GM19452 (cell line): ENCODE results near the gene WIZ.
A peak's percentile ranks its signal among the peaks of the same experiment; 100 is the strongest.

Experiments
- ATAC-seq: cut with Tn5 transposase; IDR thresholded peaks from one replicate; pipeline ENCODE4 v1.9.1; 2021; ENCODE audit not compliant: unreplicated experiment

The WIZ gene

GRCh38 chr19:15430526-15431120, 19.1 kb downstream of the WIZ start:
- ATAC-seq = no peak

GRCh38 chr19:15429825-15430467, 19.8 kb downstream of the WIZ start:
- ATAC-seq = no peak

DNA sequence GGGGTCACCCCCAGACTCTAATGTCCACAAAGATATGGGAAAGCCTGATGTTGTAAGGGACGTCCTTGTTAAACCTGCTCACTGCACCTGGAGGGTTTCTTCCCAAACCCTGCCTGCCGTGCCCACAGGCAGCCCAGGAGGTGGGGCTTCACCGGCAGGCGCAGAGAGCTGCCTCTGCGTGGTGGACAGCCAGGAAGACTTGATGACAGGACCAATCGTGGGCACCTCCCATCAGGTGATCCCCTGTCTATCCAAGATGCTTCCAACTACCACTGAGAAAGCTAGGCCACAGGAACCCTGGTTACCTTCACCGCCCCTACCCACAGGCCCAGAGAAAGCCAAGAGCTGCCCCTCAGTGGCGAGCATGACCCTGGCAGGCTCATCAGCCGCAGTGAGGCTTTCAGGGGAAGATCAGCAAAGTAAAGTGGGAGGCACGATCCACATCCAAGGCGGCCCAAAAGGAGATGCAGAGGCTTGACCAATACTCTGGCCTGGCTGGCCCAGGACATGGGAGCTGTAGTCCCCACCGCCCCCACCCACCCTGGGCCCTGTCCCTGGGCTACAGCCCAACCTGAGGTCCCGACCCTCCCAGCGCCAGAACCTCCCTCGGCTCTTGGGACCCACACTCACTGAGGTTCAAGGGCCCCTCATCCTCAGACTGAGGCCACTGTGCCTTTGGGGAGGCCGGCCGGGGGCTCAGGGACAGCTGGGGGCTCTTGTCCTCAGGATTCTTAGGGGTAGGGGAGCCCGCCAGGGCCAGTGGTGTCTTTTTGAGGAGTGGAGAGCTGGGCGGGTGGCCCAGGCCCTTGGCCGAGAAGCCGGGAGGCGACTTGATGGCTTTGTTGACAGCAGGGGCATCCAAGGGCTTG, 20.6 kb downstream of the WIZ start:
- no peak for ATAC-seq

- ATAC-seq = no peak
Observed at GRCh38 chr19:15427991-15428471, 21.7 kb downstream of the WIZ start.

- ATAC-seq = no peak
Observed at GRCh38 chr19:15427350-15427700, 22.4 kb downstream of the WIZ start.

- ATAC-seq = no peak
Observed at GRCh38 chr19:15426485-15427349, 23.0 kb downstream of the WIZ start.

- ATAC-seq = no peak
Observed at GRCh38 chr19:15425321-15425950, 24.3 kb downstream of the WIZ start.

DNA sequence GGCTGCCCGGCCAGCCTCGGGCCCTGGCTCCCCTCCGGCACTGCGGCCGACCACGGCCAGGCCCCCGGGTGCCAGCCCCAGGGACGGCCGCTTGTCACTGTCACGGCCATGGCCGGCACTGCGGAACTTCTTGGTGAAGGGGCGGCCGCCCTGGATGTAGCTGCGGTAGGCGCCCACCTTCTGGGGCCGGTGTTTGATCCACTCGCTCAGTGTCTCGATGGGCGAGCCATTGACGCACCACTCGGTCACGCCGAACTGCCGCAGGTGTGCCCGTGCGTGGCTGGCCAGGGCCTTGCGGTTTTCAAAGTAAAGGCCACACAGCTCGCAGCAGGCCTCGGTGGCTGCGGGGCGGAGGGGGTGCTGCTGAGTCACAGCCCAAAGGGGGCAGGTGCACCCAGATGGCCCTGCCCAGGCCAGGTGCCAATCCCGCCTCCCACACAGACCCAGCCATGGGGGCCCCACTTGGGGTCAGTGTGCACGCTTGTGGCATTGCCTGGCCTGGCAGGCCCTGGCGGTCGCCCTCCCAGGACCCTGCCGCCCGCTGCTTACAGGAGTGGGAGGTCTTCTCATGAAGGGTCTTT, 25.0 kb downstream of the WIZ start:
- ATAC-seq = no peak

- ATAC-seq = no peak
Observed at GRCh38 chr19:15424121-15424520, 25.6 kb downstream of the WIZ start.

DNA sequence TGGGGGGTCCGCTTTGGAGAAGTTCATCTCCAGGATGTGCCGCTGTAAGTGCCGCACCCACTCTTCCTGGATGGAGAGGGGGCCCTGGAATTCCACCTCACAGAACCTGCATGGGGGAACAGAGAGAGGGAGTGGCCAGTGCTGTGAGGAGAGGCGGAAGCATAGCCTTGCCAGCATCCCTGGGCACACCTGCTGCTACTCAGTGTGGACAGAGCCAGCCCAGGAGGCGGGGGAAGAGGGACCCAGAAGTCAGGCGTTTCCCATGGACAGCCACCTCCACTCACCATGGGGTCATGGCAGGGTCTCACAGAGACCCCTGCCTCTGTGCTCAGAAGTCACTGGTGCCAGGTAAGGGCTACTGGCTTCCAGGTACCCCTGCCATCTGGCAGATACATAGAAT, 26.6 kb downstream of the WIZ start:
- ATAC-seq = no peak

- no peak for ATAC-seq
Observed at GRCh38 chr19:15422296-15423075, 27.3 kb downstream of the WIZ start.

DNA sequence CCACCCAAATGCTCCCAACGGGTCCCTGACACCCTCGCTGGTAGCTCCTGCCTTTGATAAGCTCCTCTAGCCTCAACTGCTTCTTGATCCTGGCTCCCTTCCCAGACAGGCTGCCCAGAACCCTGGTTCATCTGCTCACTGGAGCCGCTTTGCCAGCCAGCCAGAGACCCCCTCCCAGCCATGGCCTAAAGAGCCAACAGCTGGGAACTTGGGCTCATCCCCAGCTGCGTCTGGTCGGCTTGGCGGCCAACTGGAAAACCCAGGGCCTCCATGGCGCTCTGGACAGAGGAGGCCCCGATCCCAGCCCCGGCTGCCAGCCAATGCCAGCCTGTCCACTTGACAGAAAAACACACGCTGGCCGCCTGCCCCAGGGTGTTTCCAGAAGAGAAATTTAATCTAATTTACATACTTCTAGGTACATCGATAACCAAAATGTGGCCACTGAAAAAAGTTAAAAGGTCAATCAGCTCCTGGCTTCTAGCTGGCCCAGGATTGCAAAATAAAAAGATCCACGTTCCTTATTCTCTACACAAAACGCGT, 28.0 kb downstream of the WIZ start:
- no peak for ATAC-seq

DNA sequence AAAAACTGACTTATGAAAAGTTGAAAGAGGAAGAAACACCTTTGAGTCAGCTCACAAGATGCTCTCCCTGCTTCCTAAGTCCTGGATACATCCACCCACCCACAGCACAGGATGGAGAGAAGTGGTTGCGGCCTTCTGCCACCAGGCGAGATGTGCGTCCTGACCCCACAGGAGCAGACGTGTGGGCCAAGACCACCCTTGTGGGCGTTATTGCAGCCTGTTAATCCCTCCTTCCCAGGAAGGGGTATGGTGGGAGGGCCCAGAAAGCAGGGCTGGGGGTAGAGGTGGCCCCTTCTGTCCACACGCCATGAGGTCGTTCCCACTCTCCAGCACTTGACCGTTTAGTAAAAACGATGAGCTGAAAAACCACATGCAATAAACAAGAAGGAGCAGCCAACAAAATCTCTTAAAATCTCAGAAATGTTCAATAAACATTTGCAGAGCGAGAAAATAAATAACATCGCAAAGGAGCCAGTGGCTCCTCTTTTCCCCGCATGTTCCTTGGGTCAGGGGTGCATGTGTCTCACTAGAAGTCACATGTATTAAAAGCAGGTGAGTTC, 28.5 kb downstream of the WIZ start:
- no peak for ATAC-seq

- ATAC-seq = no peak
Observed at GRCh38 chr19:15419413-15420025, 30.2 kb downstream of the WIZ start.

GRCh38 chr19:15418579-15419412, 31.0 kb downstream of the WIZ start, which contains the start of gene AKAP8L:
Gene AKAP8L (minus strand): TSS chr19:15418988. CDS start chr19:15418923, 65 bp downstream.
- ATAC-seq = peak; percentile 92

GRCh38 chr19:15418231-15418578, 31.6 kb downstream of the WIZ start:
- ATAC-seq = no peak

GRCh38 chr19:15417699-15418098, 32.1 kb downstream of the WIZ start:
- no peak for ATAC-seq

DNA sequence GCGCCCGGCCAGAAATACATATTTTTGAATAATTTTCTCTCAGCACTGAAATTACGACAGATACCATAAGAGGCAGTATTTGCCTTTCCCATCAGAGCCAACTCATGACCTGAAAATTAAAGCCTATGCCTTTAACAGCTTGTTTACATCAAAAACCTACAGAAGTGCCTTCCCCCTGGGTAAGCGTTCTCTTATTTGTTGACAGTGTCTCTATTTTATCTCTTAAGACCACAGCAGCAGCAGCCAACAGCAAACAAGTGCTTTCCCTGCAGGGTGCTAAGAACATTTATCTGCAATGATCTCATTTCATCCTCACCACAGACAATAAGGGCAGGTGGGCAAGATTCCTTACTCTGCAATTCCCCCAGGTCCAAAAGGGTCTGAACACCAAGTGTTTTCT, 36.9 kb downstream of the WIZ start:
- ATAC-seq = no peak
